ENCODE results near the gene RRP36.

The RRP36 gene

GRCh38 chr6:43074847-43075669 lies 53.6 kb downstream of the RRP36 start:
- no peak for DNase-seq

DNA sequence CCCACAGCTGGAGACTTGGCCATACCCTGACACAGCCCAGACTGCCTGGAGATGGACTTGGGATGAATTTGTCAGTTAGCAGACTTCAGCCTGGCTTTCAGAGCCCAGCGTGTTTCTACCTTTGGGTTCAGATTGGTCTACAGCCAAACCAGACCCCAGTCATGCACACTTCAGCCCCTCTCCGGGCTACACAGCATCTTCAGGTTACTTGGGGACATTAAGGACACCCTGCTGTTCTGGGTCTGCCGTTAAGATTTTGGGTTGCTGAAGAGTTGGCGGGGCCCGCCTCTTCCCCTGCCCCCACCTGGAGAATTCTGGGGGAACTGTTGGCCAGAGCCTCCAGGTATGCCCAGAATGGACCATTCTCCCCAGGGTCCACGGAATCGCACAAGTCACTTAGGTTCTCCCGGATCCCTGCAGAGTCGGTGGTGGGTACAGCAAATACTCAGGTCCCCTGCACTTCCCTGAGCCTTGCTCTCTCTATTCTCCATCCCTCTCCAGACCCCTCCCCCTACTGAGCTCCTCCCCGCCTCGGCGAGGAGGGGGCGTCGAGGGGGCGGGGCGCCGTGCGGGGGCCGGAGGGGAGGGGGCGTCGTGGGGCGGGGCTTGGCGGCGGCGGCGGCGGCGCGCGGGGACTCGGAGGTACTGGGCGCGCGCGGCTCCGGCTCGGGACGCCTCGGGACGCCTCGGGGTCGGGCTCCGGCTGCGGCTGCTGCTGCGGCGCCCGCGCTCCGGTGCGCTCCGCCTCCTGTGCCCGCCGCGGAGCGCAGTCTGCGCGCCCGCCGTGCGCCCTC lies 54.4 kb downstream of the RRP36 start, which contains the start of gene PTK7:
TSS of gene PTK7 (plus strand) at position 645 of the 794 bp plus-strand sequence. CDS start 175 bp downstream, outside the sequence.
- DNase-seq: peak; percentile 47

DNA sequence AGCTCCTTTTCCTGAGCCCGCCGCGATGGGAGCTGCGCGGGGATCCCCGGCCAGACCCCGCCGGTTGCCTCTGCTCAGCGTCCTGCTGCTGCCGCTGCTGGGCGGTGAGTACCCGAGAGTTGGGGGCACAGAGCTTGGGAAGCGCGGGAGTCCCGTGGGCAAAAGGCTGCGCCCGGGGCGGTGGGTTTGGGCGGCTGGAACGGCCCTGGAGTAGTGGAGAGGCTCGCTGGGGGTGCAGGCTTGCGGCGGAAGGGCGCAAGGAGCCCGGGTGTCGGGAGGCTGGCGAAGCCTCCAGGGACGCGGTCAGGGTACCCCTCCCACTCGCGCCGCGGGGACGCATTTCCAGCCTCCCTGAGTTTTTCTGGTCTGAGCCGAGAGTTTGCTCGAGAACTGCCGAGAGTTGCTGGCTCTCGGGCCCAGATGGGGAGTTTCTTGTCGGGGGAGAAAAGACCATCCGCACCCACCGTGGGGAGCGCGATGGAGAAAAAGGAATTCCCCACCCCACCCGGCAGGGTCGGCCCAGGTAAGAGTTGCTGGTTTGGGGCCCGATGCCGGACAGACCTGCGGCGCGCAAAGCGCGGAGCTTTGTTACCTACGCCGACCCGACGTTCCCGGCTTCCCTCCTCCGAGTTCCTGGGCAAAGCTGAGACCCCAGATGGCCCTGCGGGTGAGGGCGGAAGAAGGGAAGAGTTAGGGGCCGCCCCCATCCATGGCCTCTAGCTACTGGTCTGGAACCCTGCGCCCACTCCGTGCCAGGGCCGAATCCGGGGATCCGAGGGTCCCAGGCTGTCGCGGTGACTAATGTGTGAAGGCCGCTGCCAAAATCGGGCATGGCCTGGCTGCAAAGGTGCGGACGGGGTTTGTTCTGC lies 55.3 kb downstream of the RRP36 start:
- DNase-seq: no peak

GRCh38 chr6:43077333-43077809 lies 55.9 kb downstream of the RRP36 start:
- no peak for DNase-seq

DNA sequence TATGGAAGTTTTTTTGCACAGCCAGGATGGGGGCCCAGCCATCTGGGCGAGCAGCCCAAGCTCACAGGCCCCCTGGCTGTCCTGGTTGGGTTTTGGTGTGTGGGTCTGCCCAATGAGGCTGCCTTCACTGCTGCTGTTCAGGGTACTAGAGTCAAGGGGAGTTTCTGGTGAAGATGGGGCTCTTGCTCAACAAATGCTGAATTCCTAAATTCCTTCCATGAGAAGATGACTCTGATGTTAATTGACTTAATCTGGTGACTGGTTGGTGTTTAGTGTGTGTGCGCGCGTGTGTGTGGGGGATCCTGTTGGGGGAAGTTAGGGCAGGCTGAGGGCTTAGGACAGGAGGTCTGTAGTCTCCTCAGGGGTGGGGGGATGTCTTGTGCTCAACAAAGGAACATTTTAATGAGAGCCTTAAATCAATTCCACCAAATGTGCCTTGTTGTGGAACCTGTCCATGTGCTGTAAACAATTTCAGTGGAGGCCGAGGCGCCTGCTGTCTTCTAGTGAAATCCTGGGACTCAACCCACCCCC lies 56.6 kb downstream of the RRP36 start:
- DNase-seq: no peak

DNA sequence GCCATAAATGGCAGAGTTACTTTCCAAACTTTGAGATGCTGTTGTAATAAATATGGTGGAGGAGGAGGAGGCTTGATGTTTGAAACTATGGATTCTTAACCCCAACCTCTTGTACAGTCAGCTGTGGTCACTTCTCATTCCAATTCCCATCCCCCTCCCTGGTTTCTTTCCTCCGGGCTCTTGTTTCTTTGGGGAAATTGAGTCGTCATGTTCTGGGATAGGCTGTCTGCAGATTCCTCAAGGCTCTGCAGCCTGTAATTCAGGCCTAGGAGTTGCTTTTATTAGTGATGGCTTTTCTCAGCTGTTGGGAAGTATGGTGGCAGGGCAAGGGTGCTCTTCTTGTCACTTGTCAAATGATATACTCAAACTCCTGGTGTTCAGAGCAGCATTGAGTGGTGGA lies 57.3 kb downstream of the RRP36 start:
- no peak for DNase-seq

All from stimulated activated CD4-positive, alpha-beta T cell treated with anti-CD3 and anti-CD28 coated beads, Interleukin-12 subunit alpha, Interleukin-12 subunit beta, amount 100 ng/mL, for 4 hours (primary cell).